HEK293T (cell line): ENCODE results near the gene CCNE1.

Experiments
- FOXA1 ChIP-seq: fragments of 450-650 bp; IDR thresholded peaks from 2 replicates; pipeline ENCODE4 v1.6.1; 2016; ENCODE audit warnings: mild to moderate bottlenecking
- FOXK2 ChIP-seq: fragments of 450-650 bp; IDR thresholded peaks from 2 replicates; pipeline ENCODE4 v1.6.1; 2016; ENCODE audit warnings: mild to moderate bottlenecking
- FOXM1 ChIP-seq: fragments of 450-650 bp; IDR thresholded peaks from 2 replicates; pipeline ENCODE4 v1.6.1; 2017; ENCODE audit warnings: mild to moderate bottlenecking, borderline replicate concordance
- HDGF ChIP-seq: fragments of 450-650 bp; IDR thresholded peaks from 2 replicates; pipeline ENCODE4 v1.6.1; 2017; ENCODE audit warnings: antibody characterized with exemption, borderline replicate concordance
- SP1 ChIP-seq: fragments of 450-650 bp; IDR thresholded peaks from 2 replicates; pipeline ENCODE4 v1.6.1; 2017
- TARDBP ChIP-seq: fragments of 450-650 bp; IDR thresholded peaks from 2 replicates; pipeline ENCODE4 v1.6.1; 2016
- ZNF384 ChIP-seq: fragments of 450-650 bp; IDR thresholded peaks from 2 replicates; pipeline ENCODE4 v1.6.1; 2016
- TF ChIP-seq, protein P1 (sequence below): fragments of 450-650 bp; IDR thresholded peaks from 2 replicates; pipeline ENCODE4 v1.6.1; 2016

DNA sequence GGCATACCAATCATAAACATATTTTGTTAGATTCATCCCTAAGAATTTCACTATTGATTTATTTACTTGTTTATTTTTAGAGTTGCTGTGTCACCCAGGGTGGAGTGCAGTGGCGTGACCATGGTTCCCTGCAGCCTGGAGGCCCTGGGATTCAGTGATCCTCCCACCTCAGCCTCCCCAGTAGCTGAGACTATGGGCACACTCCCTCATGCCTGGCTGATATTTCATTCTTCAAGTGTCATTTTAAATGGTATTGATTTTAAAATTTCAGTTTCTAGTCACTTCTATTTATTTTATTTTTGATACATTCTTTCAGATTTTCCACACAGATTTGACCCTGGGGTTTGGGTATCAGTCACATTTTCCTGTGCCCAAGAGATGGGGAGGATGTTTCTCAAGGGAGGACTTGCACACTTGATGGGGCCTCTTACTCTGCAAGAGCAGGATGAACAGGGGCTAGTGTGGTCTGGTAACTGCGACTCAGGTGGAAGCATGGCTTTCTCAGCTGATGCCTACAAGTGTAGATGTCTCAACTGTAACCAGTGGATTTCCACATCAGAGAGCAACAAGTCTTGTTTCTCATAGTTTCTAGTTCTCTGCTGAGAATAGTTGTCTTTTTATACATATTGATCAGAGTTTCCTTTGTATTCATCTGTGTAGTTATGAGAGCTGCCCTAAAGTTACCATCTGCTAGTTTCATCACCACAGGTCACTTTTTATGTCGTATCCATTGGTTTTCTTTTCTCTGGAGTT is 40.2 kb downstream of the CCNE1 start:
- no peak for TF ChIP-seq TARDBP
- TF ChIP-seq SP1, result no peak
- TF ChIP-seq, protein P1, sequence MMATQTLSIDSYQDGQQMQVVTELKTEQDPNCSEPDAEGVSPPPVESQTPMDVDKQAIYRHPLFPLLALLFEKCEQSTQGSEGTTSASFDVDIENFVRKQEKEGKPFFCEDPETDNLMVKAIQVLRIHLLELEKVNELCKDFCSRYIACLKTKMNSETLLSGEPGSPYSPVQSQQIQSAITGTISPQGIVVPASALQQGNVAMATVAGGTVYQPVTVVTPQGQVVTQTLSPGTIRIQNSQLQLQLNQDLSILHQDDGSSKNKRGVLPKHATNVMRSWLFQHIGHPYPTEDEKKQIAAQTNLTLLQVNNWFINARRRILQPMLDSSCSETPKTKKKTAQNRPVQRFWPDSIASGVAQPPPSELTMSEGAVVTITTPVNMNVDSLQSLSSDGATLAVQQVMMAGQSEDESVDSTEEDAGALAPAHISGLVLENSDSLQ, result no peak
- TF ChIP-seq FOXK2, result no peak
- TF ChIP-seq FOXA1, result no peak
- no peak for TF ChIP-seq FOXM1
- no peak for TF ChIP-seq HDGF
- no peak for TF ChIP-seq ZNF384
